Adrenal gland (tissue), 12 donors: ENCODE measurements around the gene VAC14. TPM values are rescaled to one million over a fixed set of nuclear protein-coding genes. Genes with fewer than 3 reads are reported as not detected.

ENCODE experiments used
- DNase-seq, 7 donors: peaks; one replicate each; pipeline ENCODE4 v3.0.0-alpha.2; 2019 to 2020
- H3K27ac ChIP-seq, 5 donors: fragments of 200-600 bp; sonication (generic) in 4 of 5; 1 replicate in 3 of 5; 2 replicates in 2 of 5; pipeline versions ENCODE4 v1.5.1 to v1.8.0; 2016 to 2020; ENCODE audit warnings: mild to moderate bottlenecking in 1 of 5
- H3K27me3 ChIP-seq: fragments of 200-600 bp; 2 replicates; pipeline ENCODE4 v1.8.0; 2021
- H3K36me3 ChIP-seq, 2 donors: fragments of 200-600 bp; replicated peaks in 1 of 2; 1 replicate in 1 of 2; 2 replicates in 1 of 2; pipeline versions ENCODE4 v1.5.1 to v1.8.0; 2018 to 2022
- H3K4me1 ChIP-seq, 2 donors: fragments of 200-600 bp; replicated peaks in 1 of 2; 1 replicate in 1 of 2; 2 replicates in 1 of 2; pipeline versions ENCODE4 v1.5.1 to v1.8.0; 2018 to 2021
- H3K4me3 ChIP-seq, 4 donors: fragments of 200-600 bp; sonication (generic) in 3 of 4; one replicate each; pipeline ENCODE4 v1.5.1; 2016 to 2018
- H3K9me3 ChIP-seq, 3 donors: fragments of 200-600 bp; sonication (generic) in 1 of 3; replicated peaks in 1 of 3; 1 replicate in 2 of 3; 2 replicates in 1 of 3; pipeline versions ENCODE4 v1.5.1 to v1.8.0; 2016 to 2021
- POLR2A ChIP-seq, 2 donors: fragments of 450-650 bp; IDR thresholded peaks; one replicate each; pipeline ENCODE4 v1.6.1; 2017; ENCODE audit warnings: antibody characterized with exemption in 2 of 2, mild to moderate bottlenecking in 2 of 2, moderate library complexity in 1 of 2
- WGBS, 4 donors: extraction: QIAGEN DNeasy Blood & Tissue Kit in 2 of 4; methylation state at CpG; one replicate each; pipeline versions ENCODE4 v1.1.5 to v1.1.7; 2013 to 2017; 5-methylcytosine and 5-hydroxymethylcytosine counted together
- intact Hi-C, 2 donors: fragments of 100-400 bp; cut with DNase I; formaldehyde crosslinking; loops; one replicate each; pipeline versions ENCODE4 v1.14.1 to v1.15.0; 2022 to 2023
- polyA plus RNA-seq, 3 donors: library from polyadenylated mRNA; stranded (reverse); fragments of 200-250 nt in 2 of 3; fragments of 350-450 nt in 1 of 3; fragmentation: Illumina TruSeq in 1 of 3; extraction: RNeasy Lipid Tissue Mini Kit (QIAGEN cat#74804) in 1 of 3; gene quantifications; one replicate each; pipeline ENCODE4 v1.2.3, GENCODE V29; 2013 to 2014
- total RNA-seq, 9 donors: library from RNA; depleted of rRNA in 4 of 9; stranded (reverse); fragments of >200 nt in 4 of 9; fragments of 120-200 nt in 1 of 9; fragmentation: NEBNext Ultra II Directional in 1 of 9; extraction: Animal tissue kit (Norgen Biotek cat#: 25700) in 1 of 9; gene quantifications; one replicate each; pipeline versions ENCODE4 v1.1.0 to v1.2.4, GENCODE V29; 2013 to 2023
- TF ChIP-seq, protein P1 (sequence below), 6 experiments: fragments of 450-650 bp in 4 of 6; fragments of 200-600 bp in 2 of 6; sonication (generic) in 1 of 6; IDR thresholded peaks; 1 replicate in 5 of 6; 2 replicates in 1 of 6; pipeline versions ENCODE4 v1.5.1 to v1.8.0; 2016 to 2021; ENCODE audit warnings: antibody characterized with exemption in 6 of 6, mild to moderate bottlenecking in 2 of 6, moderate library complexity in 1 of 6
- donor health status: healthy with polysubstance abuse.
- donor health status: Bipolar disorder and iron deficiency.
- donor health status: DM: yes; HTN: yes; CAD: no.
- donor health status: DM: no; HTN: no; CAD: no.
- donor health status: DM: no; HTN: no; CAD: no.
- donor health status: DM: yes; HTN: yes; CAD: no.

Gene VAC14
- total and polyA plus RNA-seq, 12 donors: 24.6 to 74.8 (median 50.1) TPM

DNA sequence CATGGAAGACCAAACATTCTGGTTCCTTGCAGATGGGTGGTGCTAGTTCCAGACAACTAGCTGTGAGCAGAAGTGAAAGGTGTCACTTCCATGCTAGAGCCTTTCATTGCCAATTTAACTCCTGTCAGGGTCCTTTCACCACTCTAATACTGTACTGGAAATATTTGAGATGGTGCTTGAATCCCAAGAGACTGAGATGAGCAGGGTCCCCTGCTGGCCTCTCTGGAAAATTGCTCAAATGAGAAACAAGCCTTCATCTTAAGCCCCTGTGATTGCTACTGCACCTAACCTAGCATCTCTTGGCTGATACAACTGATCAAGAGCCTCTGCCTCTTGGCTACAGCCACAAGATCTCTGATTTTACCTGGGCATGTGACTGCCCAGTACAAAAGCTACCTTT, 7.4 kb upstream of the VAC14 start:
- no peaks in the 10 kb centered on the region for H3K9me3 ChIP-seq
- H3K4me1 ChIP-seq: no peaks in the 10 kb centered on the region
- H3K27ac ChIP-seq: no peak overlapping the region
- no peak for TF ChIP-seq POLR2A (IDR thresholded peaks at IDR 0.05)
- TF ChIP-seq, protein P1, sequence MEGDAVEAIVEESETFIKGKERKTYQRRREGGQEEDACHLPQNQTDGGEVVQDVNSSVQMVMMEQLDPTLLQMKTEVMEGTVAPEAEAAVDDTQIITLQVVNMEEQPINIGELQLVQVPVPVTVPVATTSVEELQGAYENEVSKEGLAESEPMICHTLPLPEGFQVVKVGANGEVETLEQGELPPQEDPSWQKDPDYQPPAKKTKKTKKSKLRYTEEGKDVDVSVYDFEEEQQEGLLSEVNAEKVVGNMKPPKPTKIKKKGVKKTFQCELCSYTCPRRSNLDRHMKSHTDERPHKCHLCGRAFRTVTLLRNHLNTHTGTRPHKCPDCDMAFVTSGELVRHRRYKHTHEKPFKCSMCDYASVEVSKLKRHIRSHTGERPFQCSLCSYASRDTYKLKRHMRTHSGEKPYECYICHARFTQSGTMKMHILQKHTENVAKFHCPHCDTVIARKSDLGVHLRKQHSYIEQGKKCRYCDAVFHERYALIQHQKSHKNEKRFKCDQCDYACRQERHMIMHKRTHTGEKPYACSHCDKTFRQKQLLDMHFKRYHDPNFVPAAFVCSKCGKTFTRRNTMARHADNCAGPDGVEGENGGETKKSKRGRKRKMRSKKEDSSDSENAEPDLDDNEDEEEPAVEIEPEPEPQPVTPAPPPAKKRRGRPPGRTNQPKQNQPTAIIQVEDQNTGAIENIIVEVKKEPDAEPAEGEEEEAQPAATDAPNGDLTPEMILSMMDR (IDR thresholded peaks at IDR 0.05): no peak
- H3K27me3 ChIP-seq: peaks cover 10% of the 10 kb centered on the region
- intact Hi-C loops: no loop called here
- H3K4me3 ChIP-seq: no peak overlapping the region
- H3K36me3 ChIP-seq: no peaks in the 10 kb centered on the region
- no peak for DNase-seq

DNA sequence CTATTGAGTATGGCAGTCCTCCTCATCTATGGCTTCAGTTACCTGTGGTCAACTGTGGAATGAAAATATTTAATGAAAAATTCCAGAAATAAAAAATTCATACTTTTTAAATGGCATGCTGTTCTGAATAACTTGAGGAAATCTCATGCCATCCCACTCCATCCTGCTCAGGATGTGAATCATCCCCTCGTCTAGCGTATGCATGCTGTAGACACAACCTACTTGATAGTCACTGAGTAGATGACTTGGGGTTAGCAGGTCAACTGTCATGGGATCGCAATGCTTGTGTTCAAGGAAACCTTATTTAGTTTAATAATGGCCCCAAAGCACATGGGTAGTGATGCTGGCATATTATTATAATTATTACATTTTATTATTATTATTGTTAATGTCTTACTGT, 4.8 kb upstream of the VAC14 start:
- H3K4me1 ChIP-seq: peaks cover 0 to 4% of the 10 kb centered on the region in 2 donors
- H3K27ac ChIP-seq: no peak overlapping the region
- intact Hi-C loops: no loop called here
- 59 to 74% (median 66%) methylated on average over 3 of the region's 3 CpGs for WGBS, 4 donors
- no peaks in the 10 kb centered on the region for H3K36me3 ChIP-seq
- TF ChIP-seq, protein P1 (IDR thresholded peaks at IDR 0.05): no peak
- TF ChIP-seq POLR2A (IDR thresholded peaks at IDR 0.05): no peak
- peaks cover 10% of the 10 kb centered on the region for H3K27me3 ChIP-seq
- DNase-seq: no peak
- no peaks in the 10 kb centered on the region for H3K9me3 ChIP-seq
- no peak overlapping the region for H3K4me3 ChIP-seq

DNA sequence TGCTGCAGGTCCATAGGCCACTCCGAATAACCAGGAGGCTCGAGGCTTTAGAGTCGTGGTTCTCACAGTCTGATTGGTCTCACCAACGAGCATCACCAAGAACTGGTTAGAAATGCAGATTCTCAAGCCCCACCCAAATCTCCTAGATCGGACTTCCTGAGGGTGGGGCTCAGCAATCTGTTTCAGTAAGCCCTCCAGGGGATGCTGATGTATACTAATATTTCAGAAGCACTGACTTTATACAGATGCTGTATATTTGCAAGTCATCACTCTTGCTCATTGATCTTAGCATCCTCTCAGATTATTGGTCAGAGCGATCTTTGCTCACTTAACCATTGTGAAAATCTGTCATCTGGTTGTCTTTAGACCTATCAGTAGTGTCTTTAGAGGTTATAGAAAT, 4.4 kb upstream of the VAC14 start:
- intact Hi-C loops: no loop called here
- H3K9me3 ChIP-seq: no peaks in the 10 kb centered on the region
- TF ChIP-seq, protein P1 (IDR thresholded peaks at IDR 0.05): no peak
- TF ChIP-seq POLR2A (IDR thresholded peaks at IDR 0.05): no peak
- peaks cover 1 to 6% of the 10 kb centered on the region in 2 donors for H3K4me1 ChIP-seq
- DNase-seq: no peak
- WGBS, 4 donors: 46 to 73% (median 63%) methylated on average over 5 to 6 of the region's 6 CpGs
- H3K27me3 ChIP-seq: peaks cover 7% of the 10 kb centered on the region
- H3K4me3 ChIP-seq: no peak overlapping the region
- no peak overlapping the region for H3K27ac ChIP-seq
- H3K36me3 ChIP-seq: no peaks in the 10 kb centered on the region

DNA sequence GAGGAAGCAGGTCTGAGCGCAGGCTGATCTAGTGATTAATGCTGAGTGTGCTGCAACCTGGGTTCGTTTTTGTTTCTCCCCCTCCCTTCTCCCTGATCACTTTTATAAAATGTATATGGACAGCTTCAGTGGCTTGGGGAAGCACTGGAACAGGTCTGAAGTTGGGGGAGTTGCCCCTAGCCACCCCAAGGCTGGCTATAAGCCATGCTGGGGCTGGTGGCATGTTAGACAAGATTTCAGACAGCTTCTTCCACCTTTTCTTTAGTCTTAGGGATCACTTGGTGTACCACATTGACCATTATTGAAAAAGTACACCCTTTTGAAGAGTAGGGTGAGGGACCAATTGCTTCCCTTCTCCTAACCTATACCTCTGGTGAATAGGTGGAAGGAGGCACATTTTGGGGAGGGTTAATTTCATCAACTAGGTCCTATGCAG, 3.8 kb upstream of the VAC14 start:
- intact Hi-C loops: no loop called here
- peaks cover 7% of the 10 kb centered on the region for H3K27me3 ChIP-seq
- DNase-seq: no peak

More for the DNA sequence above, 3.8 kb upstream of the VAC14 start:
- no peaks in the 10 kb centered on the region for H3K9me3 ChIP-seq
- no peak overlapping the region for H3K27ac ChIP-seq
- peaks cover 5 to 13% of the 10 kb centered on the region in 2 donors for H3K4me1 ChIP-seq
- no peak overlapping the region for H3K4me3 ChIP-seq
- 42 to 58% (median 47%) methylated on average over 2 of the region's 2 CpGs for WGBS, 4 donors
- no peak for TF ChIP-seq POLR2A (IDR thresholded peaks at IDR 0.05)
- TF ChIP-seq, protein P1 (IDR thresholded peaks at IDR 0.05): no peak
- H3K36me3 ChIP-seq: no peaks in the 10 kb centered on the region
